ENCODE data around the gene FABP2. TPM values are rescaled to one million over a fixed set of nuclear protein-coding genes. Genes with fewer than 3 reads are reported as not detected.

Gene FABP2
- total and polyA plus RNA-seq, 2 of the 8 experiments (the other 6 are each of a cell fraction or from before 2014, with no cell fraction given) = not detected

GRCh38 chr4:119299741-119300100 is 22.2 kb downstream of the FABP2 start:
- Histone ChIP-seq H3K9ac (replicated peaks in 1 of 4; ENCODE audit: extremely low read depth in 1 of 4, low read depth in 3 of 4, low read length in 3 of 4) (peak overlapping the region in 3 of 4 experiments; percentile 77 to 95 (median 82); a peak in 6 of 7 replicates), H3K23ac (ENCODE audit: insufficient read length) (no peak overlapping the region), H2BK5ac (ENCODE audit: low read depth, low read length) (0 out of 2 replicates have a peak overlapping the region, but pooled peaks have one; percentile 95), H3K36me3 (ENCODE audit: control insufficient read depth in 2 of 4, insufficient read depth in 4 of 4, low read length in 3 of 4) (peaks cover 0 to 24% (median 2%) of the 10 kb centered on the region in 4 experiments; a peak in 2 of 8 replicates), H3K9me3 (ENCODE audit: insufficient read depth in 2 of 2, low read depth in 1 of 2, low read length in 1 of 2) (no peaks in the 10 kb centered on the region), H2AK5ac (ENCODE audit: low read depth, low read length) (no peak overlapping the region), H4K8ac (ENCODE audit: extremely low read depth, insufficient read depth, low read length) (peak overlapping the region; percentile 60; the same call in 1 of the 2 replicates), H3K79me2 (ENCODE audit: control insufficient read depth in 1 of 2, insufficient read depth in 2 of 2, low read length in 2 of 2) (peaks cover 3 to 14% of the 10 kb centered on the region in 2 experiments; a peak in 3 of 4 replicates), H2BK15ac (ENCODE audit: low read length) (no peak overlapping the region), H3K4me1 (replicated peaks in 1 of 4; ENCODE audit: control insufficient read depth in 3 of 4, insufficient read depth in 4 of 4, low read length in 3 of 4) (peaks cover 2 to 6% (median 3%) of the 10 kb centered on the region in 4 experiments; a peak in 6 of 7 replicates), H2BK120ac (replicated peaks; ENCODE audit: low read depth, low read length) (no peak overlapping the region), H3K18ac (ENCODE audit: extremely low read depth, low read length) (no peak overlapping the region), H3K4ac (replicated peaks; ENCODE audit: insufficient read length, low read depth, low read length) (no peak overlapping the region), H3K4me2 (ENCODE audit: insufficient read depth in 1 of 2, low read depth in 2 of 2, low read length in 2 of 2) (peak overlapping the region; percentile 80 to 92), H3K56ac (replicated peaks; ENCODE audit: insufficient read length, low read depth, low read length) (no peak overlapping the region), H3K27ac (ENCODE audit: low read depth, low read length) (no peak overlapping the region), H3K14ac (ENCODE audit: insufficient read length) (no peak overlapping the region), H3K4me3 (ENCODE audit: extremely low read depth in 1 of 4, insufficient read depth in 2 of 4, low read depth in 3 of 4, low read length in 4 of 4) (peak overlapping the region; percentile 85 to 96 (median 90)), H3K23me2 (ENCODE audit: low read depth, low read length) (peaks cover 11% of the 10 kb centered on the region), H4K91ac (replicated peaks; ENCODE audit: insufficient read length, low read length) (no peak overlapping the region), H2BK12ac (ENCODE audit: low read depth, low read length) (no peak overlapping the region), H4K20me1 (replicated peaks in 1 of 2; ENCODE audit: control insufficient read depth in 1 of 2, insufficient read depth in 2 of 2, low read length in 2 of 2) (no peaks in the 10 kb centered on the region), H2BK20ac (ENCODE audit: low read length) (no peak overlapping the region), H3K27me3 (replicated peaks in 1 of 4; ENCODE audit: control insufficient read depth in 3 of 4, extremely low read depth in 1 of 4, insufficient read depth in 3 of 4, low read length in 3 of 4) (no peaks in the 10 kb centered on the region), H2AFZ (ENCODE audit: low read length) (peak overlapping the region; percentile 91), H3K79me1 (ENCODE audit: low read depth, low read length) (peaks cover 8% of the 10 kb centered on the region; the same call in 1 of the 2 replicates), H4K5ac (ENCODE audit: insufficient read length, low read depth, low read length) (peak overlapping the region; percentile 9)
- no peak for TF ChIP-seq HDAC2 (IDR thresholded peaks at IDR 0.05; ENCODE audit: borderline replicate concordance in 1 of 2, low read depth in 2 of 2, low read length in 2 of 2)
- no peak for TF ChIP-seq PHF8 (conservative IDR thresholded peaks at IDR 0.05; ENCODE audit: low read depth, low read length)
- TF ChIP-seq CHD2 (IDR thresholded peaks at IDR 0.05; ENCODE audit: low read length) = no peak
- TF ChIP-seq YY1 (IDR thresholded peaks at IDR 0.05; ENCODE audit: low read depth, low read length) = no peak
- TF ChIP-seq JUN (IDR thresholded peaks at IDR 0.05; ENCODE audit: low read depth, low read length) = no peak
- no peak for TF ChIP-seq TEAD4 (IDR thresholded peaks at IDR 0.05; ENCODE audit: low read depth, low read length)
- ChIA-PET POLR2A (ENCODE audit: partially characterized antibody) (interaction anchor here (0.5 to 2.3 kb wide), 5 partner anchors 19 to 311 kb away, joined by 3 to 14 read pairs (median 4); partner anchors contain the start of gene USP53), CTCF (ENCODE audit: partially characterized antibody) (interaction anchor here (0.8 to 4.0 kb wide), 4 partner anchors 87 to 316 kb away, joined by 3 to 12 read pairs (median 7); partner anchors contain the start of gene USP53)
- FAIRE-seq (no peak), DNase-seq (ENCODE audit: low read depth in 1 of 2, low spot score in 2 of 2) (no peak)
- WGBS, 2 experiments (ENCODE audit: extremely low coverage in 1 of 2, insufficient coverage in 1 of 2, insufficient read length in 1 of 2, insufficient replicate concordance in 2 of 2, low coverage in 1 of 2, low lambda C conversion rate in 2 of 2, missing lambda C conversion rate in 1 of 2) = 30% methylated on average over 9 of the region's 9 CpGs; no CpG with 5 or more reads in 1 of the 2 experiments

Measured in H1 (cell line).